Ramos (cell line): Measurements from ENCODE around the gene ANKRD30BL.
"Not testable (repeated sequence)": the region's sequence is repeated elsewhere in the genome, so short reads cannot be mapped to it uniquely, and the experiment has no call there.

Experiments used
- in situ Hi-C: fragments of 300-500 bp; cut with MboI; formaldehyde crosslinking; loops from one replicate; pipeline ENCODE4 v1.14.3; 2022; ENCODE audit warnings: low sequenced_read_pairs; ENCODE audit not compliant: unreplicated experiment

The ANKRD30BL gene, protein sequence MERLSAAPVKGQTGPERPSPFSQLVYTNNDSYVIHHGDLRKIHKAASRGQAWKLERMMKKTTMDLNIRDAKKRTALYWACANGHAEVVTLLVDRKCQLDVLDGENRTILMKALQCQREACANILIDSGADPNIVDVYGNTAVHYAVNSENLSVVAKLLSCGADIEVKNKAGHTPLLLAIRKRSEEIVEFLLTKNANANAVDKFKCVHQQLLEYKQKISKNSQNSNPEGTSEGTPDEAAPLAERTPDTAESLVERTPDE

DNA sequence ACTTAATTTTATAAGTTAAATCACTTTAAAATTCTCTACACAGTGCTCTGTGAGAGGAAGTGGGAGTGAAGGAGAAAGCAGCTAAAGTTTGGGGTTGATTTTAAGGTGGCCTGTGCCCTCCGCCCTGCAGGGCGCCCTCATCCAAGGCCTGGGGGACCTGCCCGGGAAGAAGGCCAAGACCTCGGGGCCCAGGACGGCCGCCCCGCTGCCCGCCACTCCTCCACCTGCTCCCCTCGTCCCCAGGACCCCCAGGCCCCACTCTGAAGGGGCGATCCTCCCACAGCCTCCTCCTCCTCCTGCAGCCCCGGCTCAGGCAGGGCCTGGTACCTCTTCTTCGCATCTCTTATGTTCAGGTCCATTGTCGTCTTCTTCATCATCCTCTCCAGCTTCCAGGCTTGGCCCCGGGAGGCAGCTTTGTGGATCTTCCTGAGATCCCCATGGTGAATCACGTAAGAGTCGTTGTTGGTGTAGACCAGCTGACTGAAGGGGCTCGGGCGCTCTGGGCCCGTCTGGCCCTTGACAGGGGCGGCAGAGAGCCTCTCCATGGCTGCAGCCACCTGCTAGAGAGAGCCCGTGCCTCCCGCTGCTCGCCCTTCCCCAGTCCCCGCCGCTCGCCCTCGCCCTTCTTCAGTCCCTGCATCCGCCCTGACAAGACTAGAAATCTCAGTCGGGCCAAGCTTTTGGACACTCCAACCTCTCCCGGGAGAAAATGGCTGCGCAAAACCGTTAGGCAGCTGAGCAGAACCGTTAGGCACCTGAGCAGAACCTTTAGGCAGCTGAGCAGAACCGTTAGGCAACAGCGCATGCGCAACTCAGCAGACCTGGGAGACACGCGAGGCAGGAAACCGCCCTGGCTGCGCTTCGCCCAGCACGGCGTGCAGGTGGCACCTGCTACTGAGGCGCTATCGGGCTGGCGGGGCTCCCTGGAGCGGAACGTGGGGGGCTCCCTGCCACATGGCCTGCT lies at the start of gene ANKRD30BL:
ANKRD30BL (minus strand) TSS at position 792 of the 964 bp plus-strand sequence; CDS start at position 545, 247 bp downstream.
- in situ Hi-C loops: not testable (repeated sequence)

DNA sequence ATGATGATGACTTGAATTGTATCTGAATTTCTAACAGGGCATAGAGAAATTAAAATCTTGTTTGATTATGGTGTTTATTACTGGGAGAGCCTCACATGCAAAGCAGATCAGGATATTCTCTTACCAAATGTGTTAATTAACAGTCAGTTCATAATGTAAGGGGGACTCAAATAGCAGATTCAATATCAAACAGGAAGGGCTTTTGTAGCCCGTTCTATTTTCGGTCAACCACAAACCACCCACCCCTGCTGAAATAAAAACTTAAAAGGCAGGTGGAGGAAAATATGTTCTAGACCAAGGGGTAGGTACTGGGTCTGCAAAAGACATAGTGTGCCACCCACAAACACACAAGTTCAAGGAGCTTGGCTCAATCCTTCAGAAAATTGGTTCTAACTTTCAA lies 41.1 kb upstream of the ANKRD30BL start:
- in situ Hi-C loops: not testable (repeated sequence)

DNA sequence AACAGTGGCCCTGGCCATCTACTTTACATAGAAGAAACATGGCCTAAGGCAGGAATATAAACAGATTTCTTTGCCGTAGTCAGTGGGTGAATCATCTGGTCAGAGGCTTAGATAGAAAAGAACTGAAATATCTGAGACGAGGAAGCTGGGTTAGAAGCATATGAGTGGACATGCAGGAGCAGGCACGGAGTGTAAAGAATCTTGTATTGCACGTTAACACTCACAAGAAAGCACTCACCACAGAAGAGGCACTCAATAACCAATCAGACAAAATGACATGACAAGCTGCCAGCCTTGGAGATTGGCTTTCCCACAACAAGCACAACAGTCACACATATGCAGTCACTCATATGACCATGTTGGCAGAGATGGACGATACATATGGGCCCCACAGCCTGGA lies 31.1 kb upstream of the ANKRD30BL start:
- in situ Hi-C loops: not testable (repeated sequence)

DNA sequence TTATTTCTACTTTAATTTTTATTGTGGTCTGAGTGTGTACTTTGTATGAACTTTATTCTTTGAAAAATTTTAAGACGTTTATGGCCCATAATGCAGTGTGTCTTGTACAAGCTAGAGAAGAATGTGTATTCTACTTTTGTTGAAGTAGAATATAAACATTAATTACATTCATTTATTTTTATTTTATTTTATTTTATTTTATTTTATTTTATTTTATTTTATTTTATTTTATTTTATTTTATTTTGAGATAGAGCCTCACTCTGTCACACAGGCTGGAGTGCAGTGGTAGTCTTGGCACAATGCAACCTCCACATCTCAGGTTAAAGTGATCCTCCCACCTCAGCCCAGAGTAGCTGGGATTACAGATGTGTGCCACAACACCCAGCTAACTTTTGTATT lies 5.3 kb upstream of the ANKRD30BL start:
- in situ Hi-C loops: not testable (repeated sequence)

DNA sequence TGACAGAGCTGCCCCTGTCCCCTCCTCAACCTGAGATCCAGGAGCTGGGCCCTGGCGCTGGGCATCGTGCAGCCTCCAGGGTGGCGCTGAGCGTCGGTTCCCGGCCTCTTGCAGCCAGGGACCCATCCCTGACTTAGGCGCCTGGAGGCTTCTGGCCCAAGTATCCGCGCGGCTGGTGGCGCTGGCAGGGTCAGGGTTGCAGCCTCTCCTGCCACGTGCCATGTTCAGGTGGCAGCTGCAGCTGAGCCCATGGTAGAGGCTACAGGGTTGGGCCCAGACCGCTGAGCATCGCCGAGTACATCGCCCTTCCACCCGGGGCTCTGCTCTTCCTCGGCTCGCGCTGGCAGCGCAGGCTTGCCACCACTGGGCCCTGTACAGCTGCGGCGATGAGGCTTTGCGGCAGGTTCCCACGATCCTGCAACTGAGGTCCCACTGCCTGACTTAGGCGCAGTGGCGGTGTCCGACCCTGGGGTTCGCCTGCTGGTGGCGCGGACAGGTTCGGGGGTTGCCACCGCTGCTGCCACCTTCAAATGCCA lies 441 bp upstream of the ANKRD30BL start:
- in situ Hi-C loops: not testable (repeated sequence)

DNA sequence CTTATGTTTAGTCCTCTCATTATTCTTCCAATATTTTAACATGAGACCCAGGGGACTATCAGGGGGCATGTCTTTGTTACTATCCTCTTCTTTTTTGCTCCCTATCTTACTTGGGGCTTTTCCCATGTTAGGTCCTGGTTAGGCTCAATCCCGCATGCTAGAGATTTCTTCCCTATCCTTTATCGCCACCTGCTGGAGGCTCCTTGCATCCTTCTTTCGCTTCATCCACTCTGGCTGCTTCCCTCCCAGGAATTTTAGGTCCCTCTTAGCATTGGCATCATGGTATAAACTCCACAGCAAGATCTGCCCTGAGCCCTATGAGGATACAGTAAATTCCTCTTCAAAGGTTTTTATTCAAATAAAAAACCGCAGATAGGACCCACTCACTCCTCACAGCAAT lies 15.0 kb downstream of the ANKRD30BL start:
- in situ Hi-C loops: loop anchor here (25.0 kb wide), 1 partner anchor 734 kb away; no protein-coding TSS in a partner anchor
